GM20000 (cell line): ENCODE data around the gene SERGEF.

ENCODE experiments used
- DNase-seq: peaks from one replicate; pipeline ENCODE4 v3.0.0; 2012; ENCODE audit warnings: low spot score
- TF ChIP-seq, protein P1 (sequence below): IDR thresholded peaks from 2 replicates; pipeline ENCODE4 v1.5.1; 2012; ENCODE audit warnings: mild to moderate bottlenecking, control low read depth; ENCODE audit errors: extremely low read depth, missing control alignments

SERGEF gene

DNA sequence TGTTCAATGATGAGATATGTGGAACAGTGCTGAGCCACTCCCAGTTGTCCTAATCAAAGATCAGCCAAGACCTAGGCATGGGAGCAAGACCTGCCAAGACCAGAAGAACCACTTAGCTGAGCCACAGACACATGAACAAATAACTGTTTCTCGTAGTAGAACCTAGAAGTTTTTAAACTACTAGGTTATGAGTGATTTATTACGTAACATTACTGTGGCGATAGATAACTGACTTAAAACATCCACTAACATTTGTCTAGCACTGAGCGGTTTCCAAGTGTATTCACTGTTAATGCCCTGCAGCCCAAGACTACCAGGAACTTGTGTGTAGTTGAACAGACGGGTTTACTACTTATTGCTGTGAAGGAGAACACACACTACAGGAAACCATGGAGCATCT is 120.4 kb downstream of the SERGEF start:
- TF ChIP-seq, protein P1, sequence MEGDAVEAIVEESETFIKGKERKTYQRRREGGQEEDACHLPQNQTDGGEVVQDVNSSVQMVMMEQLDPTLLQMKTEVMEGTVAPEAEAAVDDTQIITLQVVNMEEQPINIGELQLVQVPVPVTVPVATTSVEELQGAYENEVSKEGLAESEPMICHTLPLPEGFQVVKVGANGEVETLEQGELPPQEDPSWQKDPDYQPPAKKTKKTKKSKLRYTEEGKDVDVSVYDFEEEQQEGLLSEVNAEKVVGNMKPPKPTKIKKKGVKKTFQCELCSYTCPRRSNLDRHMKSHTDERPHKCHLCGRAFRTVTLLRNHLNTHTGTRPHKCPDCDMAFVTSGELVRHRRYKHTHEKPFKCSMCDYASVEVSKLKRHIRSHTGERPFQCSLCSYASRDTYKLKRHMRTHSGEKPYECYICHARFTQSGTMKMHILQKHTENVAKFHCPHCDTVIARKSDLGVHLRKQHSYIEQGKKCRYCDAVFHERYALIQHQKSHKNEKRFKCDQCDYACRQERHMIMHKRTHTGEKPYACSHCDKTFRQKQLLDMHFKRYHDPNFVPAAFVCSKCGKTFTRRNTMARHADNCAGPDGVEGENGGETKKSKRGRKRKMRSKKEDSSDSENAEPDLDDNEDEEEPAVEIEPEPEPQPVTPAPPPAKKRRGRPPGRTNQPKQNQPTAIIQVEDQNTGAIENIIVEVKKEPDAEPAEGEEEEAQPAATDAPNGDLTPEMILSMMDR: no peak
- no peak for DNase-seq

DNA sequence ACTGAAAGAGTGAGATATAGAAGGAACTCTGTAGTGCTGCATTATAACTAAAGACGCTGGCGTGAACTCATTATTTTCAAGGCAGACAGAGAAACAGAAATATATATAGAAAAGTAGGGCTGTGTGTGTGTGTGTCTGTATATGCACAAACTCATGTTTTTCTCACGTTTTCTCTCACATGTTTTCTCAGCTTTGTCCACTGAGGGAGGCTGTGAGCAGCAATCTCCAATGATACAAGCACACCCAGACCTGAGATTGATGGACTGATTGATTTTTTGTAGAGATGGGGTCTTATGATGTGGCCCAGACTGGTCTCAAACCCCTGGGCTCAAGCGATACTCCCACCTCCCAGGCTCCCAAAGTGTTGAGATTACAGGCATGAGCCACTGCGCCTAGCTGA is 122.5 kb downstream of the SERGEF start:
- no peak for DNase-seq
- TF ChIP-seq, protein P1: no peak

DNA sequence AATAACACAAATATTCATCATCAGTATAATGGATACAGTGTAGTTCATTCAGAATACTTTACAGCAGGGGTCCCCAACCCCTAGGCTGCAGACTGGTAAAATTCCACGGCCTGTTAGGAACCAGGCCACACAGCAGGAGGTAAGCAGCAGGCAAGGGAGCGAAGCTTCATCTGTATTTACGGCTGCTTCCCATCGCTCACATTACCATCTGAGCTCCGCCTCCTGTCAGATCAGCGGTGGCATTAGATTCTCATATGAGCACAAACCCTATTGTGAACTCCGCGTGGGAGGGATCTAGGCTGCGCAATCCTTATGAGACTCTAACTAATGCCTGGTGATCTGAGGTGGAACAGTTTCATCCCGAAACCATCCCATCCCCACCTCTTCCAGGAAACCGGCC is 125.1 kb downstream of the SERGEF start:
- no peak for DNase-seq
- TF ChIP-seq, protein P1: no peak

DNA sequence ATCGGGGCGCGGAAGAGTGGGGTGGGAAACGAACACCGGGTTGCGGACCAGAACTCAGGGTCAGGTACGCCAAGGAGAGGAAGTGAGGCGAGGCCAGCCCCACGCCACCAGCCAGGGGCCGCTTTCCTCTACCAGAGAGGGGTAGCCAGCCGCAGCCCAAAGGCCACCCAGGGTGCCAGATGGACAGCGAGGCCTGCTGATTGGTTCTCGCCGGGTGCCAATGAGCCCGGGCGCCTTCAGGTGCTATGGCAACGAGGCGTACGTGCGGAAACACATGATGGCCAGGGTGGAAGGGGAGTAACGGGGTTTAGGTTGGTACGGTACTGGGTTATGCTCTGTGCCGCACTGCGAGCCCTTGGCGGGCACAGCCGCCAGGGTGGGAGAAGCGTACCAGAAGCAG is 128.9 kb downstream of the SERGEF start:
- no peak for DNase-seq

DNA sequence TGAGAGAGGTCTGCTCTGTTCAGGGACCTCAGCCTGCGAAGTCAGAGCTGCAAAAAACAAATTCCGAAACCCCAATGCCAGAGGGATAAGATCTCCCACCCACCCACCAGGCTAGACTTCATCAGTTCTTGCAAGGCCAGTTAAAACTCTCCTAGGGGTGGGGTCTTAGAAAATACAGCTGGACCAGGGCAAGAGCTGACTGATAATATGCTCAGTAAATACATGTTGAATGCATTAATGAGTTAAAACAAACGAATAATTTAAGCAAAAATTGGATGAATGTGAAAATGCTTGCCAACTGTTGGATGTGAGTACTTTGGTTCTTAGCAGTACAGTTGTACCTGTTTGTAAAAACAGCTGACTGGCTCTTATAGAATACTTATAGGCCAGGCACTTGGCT is 129.8 kb downstream of the SERGEF start:
- TF ChIP-seq, protein P1: no peak
- no peak for DNase-seq

More for the DNA sequence above, 128.9 kb downstream of the SERGEF start:
- TF ChIP-seq, protein P1: no peak

DNA sequence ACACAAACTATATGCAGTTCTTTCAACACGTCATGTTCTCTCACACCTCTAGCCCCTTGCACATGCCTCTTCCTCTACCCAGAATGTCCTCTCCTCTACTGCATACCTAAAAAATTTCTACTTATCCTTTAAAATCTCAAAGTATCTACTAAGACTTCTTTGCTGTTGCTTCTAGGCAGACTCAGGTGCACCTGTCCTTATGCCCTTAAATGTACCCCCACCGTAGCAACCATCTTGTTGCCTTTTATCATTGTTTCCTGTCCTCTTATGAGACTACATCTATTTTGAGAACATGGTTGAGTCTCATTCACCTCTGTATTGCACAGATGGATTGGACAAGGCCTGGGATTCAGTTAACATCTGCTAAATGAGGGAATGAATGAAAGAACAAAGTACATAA is 134.1 kb downstream of the SERGEF start:
- DNase-seq: no peak
- TF ChIP-seq, protein P1: no peak

DNA sequence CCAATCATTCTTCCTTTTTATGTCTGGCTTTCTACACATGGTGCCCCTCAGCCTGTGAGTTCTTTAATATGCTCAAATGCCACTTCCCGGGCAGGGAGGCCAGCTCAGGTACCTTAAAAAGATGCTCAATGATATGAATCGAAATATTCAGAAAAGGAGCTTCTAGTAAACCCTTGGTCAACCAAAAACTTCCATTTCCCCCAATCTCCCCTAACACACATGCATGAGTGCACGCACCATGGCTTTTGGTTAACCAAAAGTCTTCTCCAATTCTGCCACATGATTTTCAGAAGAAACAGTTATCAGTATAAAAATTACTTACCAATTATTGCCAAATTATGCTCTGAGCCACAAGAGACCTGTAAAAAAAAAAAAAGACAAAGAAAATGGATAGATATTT is 135.0 kb downstream of the SERGEF start:
- TF ChIP-seq, protein P1: no peak
- no peak for DNase-seq
